ENCODE measurements around the gene MIF4GD.

Gene MIF4GD

GRCh38 chr17:75271233-75271954 lies 363 bp upstream of the MIF4GD start:
- peak overlapping the region; percentile 98 for H3K4me3 ChIP-seq (ENCODE audit: low read depth, low read length)
- DNase-seq (ENCODE audit: low read depth): peak; percentile 91
- TF ChIP-seq, protein P1, sequence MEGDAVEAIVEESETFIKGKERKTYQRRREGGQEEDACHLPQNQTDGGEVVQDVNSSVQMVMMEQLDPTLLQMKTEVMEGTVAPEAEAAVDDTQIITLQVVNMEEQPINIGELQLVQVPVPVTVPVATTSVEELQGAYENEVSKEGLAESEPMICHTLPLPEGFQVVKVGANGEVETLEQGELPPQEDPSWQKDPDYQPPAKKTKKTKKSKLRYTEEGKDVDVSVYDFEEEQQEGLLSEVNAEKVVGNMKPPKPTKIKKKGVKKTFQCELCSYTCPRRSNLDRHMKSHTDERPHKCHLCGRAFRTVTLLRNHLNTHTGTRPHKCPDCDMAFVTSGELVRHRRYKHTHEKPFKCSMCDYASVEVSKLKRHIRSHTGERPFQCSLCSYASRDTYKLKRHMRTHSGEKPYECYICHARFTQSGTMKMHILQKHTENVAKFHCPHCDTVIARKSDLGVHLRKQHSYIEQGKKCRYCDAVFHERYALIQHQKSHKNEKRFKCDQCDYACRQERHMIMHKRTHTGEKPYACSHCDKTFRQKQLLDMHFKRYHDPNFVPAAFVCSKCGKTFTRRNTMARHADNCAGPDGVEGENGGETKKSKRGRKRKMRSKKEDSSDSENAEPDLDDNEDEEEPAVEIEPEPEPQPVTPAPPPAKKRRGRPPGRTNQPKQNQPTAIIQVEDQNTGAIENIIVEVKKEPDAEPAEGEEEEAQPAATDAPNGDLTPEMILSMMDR (IDR thresholded peaks at IDR 0.05; ENCODE audit: insufficient read depth, low read depth, low read length, missing control alignments): peak; percentile 79

DNA sequence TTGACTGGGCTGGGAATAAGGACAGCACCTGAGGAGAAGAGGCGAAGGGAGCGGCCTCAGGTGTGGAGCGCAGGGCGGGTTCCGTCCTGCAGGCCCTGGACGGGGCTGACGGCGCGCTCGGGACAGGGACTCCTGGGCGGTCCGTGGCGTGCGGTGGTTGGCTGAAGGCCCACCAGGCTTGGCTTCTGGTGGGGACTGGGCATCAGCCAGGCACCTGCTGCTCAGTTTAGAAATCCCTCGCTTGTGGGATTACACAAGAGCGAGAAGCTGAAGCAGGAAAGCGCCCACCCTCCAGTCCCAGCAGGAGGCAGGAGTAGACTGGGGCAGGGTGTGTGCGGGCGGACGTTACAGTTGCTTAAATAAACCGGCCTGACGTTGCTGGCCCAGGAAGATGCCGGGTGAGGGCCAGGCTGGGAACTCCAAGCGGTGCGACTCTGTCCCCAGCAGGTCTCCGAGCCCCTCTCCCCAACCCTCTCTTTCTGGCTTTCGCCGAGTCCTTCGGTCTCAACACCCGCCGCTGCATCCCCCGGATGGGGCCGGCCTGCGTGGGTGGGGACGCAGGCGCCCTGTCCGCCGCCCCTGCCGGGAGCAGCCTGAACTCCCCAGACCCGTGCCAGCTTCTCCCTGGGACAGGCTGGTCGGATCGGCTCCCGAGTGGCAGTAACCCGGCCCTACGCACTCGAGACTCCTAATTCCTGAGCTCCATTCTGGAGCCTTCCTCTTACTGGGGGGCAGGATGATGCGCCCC lies 639 bp downstream of the MIF4GD start:
- H3K4me3 ChIP-seq (ENCODE audit: low read depth, low read length): peak overlapping the region; percentile 97
- TF ChIP-seq, protein P1 (IDR thresholded peaks at IDR 0.05; ENCODE audit: insufficient read depth, low read depth, low read length, missing control alignments): peak; percentile 40
- peak; percentile 81 for DNase-seq (ENCODE audit: low read depth)

- H3K4me3 ChIP-seq (ENCODE audit: low read depth, low read length): peak overlapping the region; percentile 97
- TF ChIP-seq, protein P1 (IDR thresholded peaks at IDR 0.05; ENCODE audit: insufficient read depth, low read depth, low read length, missing control alignments): no peak
- DNase-seq (ENCODE audit: low read depth): no peak
Measured at GRCh38 chr17:75269844-75270217, 1.2 kb downstream of the MIF4GD start.

- TF ChIP-seq, protein P1 (IDR thresholded peaks at IDR 0.05; ENCODE audit: insufficient read depth, low read depth, low read length, missing control alignments): peak; percentile 23
- DNase-seq (ENCODE audit: low read depth): peak; percentile 49
- H3K4me3 ChIP-seq (ENCODE audit: low read depth, low read length): no peak overlapping the region
Measured at GRCh38 chr17:75267411-75268232, 3.4 kb downstream of the MIF4GD start.

DNA sequence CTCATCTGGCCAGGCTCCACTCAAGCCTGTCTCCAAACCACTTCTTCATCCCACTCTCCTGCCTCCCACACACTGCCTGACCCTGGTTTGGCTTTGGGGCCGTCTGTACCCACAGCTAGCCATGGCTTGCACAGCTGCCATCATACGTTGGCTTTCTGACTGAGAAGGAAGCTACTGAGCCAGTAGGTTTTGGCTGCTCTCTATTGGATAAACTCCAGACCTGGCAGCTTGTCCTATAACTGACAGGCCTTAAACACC lies 3.9 kb downstream of the MIF4GD start:
- no peak for DNase-seq (ENCODE audit: low read depth)
- TF ChIP-seq, protein P1 (IDR thresholded peaks at IDR 0.05; ENCODE audit: insufficient read depth, low read depth, low read length, missing control alignments): no peak
- no peak overlapping the region for H3K4me3 ChIP-seq (ENCODE audit: low read depth, low read length)

DNA sequence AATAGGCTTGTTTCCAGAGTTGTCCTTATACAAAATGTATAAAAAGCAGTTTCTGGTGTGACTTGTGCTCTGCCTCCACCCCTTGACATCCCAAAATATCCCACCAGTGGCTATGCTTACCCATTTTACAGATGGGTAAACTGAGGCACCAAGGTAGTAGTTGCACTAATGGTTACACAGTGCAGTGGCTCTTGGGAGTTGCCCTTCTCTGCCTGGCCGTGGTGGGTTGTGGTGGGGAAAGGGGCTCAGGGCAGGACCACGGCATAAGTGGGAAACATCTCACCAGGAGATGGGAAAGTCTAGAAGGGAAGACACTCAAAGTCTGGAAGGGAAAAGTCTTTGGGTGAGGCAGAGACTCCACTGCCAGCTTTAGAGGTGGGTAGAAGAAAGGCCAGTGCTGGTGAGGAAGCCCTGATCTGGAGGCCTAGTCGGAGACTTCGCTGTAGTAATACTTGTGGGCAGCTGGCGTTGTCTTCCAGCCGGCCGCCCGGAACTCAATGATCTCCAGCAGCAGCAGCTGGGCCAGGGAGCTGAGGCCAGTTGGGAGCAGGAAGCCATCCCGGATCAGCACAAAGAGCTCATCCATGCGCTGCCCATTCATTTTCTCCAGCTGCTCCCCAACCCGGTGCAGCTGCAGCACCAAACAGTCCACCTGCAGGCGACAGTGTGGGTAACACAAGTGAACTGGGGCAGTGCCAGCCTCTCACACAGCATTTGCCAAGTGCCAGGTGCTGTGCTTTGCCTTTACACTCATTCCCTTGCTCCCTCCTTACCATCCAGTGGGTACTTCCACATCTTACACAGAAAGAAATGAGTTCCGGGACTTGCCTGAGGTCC lies 4.5 kb downstream of the MIF4GD start:
- no peak overlapping the region for H3K4me3 ChIP-seq (ENCODE audit: low read depth, low read length)
- no peak for DNase-seq (ENCODE audit: low read depth)
- TF ChIP-seq, protein P1 (IDR thresholded peaks at IDR 0.05; ENCODE audit: insufficient read depth, low read depth, low read length, missing control alignments): no peak
